GM19372 (cell line): ENCODE results near the gene NCAPH2.

Experiments
- ATAC-seq: cut with Tn5 transposase; IDR thresholded peaks from one replicate; pipeline ENCODE4 v1.9.1; 2021; ENCODE audit warnings: mild to moderate bottlenecking, low read depth, moderate library complexity; ENCODE audit not compliant: unreplicated experiment

NCAPH2 gene

DNA sequence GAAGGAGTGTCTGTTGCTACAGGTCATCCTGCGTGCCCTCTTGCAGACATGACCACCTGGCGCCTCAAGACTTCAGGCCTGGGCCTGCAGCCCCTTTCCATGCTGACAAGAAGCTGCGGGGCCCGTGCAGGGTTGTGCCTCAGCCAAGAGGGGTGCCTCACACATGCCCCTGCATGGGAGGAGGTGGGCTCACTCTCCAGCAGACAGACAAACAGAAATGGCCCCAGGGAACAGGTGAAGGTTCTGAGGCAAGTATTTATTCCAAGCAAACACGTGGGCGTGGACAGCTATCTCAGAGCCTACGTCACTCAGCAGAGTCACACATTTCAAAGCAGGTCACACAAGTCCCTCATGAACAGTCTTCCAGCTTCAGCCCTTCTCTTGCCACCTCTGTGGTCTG is 60.6 kb downstream of the NCAPH2 start:
- no peak for ATAC-seq

DNA sequence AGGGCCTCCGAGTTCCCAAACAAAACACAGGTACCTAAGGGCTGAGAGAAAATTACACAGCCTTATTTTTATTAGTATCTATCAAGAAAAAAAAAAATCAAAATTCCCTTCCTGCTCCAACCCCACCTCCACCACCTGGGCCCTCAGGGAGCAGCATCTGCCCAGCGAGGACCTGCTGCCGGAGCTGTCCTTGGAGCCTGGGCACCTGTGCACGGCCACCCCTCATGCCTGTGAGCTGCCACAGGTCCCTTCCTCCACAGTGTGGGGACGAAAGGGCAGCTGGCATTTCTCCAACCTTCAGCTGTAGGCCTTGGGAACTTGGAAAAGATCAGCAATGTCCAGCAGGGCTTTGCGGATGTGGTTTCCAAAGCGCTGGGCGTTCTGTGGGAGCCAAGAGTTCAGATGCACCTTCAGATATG is 61.0 kb downstream of the NCAPH2 start:
- ATAC-seq = no peak

DNA sequence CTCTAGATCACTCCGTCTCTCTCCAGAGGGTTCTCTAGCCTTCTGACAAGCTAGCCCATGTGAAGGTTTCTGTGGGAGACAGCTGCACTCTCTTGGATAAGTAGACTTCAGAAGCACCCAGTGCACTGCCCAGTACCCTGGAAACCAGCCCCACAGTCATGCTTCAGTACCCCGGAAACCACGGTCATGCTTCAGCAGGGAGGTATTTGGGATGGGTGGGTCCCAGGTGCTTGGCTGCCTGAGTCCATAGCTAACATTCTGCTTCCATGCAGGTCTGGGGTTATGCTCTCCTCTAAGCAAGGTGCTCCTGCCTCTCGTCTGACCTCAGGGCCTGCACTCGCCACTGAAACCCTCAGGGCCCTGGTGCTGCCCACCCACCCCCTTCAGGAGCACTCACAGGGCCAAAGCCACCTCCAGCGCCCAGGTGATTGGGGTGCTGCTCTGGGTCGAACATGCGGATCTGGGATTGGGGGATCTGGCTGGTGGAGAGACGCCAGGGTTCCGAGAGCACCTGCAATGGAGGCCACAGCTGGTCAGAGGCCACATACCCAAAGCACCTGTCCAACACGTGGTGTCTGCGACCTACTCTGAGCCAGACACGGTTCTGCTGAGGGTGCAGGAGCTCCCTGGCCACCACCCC is 62.0 kb downstream of the NCAPH2 start:
- no peak for ATAC-seq

DNA sequence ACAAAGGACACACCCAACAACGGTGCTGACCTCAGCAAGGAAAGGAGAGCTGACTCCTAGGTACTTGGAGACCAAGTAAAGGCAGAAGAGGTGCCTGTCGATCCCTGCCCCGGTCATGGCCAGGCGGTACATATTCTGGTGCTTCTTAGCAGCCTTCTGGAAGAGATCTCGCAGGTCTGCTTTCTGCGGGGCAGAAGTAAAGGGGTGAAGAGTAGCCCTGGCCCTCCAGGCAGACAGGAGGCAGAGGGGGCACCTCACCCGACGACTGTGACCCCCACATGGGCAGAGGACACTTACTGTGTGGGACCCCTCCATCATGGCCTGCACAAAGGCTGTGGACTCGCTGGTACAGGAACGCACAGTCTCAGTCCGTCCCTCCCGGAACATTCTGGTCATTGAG is 62.8 kb downstream of the NCAPH2 start:
- no peak for ATAC-seq

DNA sequence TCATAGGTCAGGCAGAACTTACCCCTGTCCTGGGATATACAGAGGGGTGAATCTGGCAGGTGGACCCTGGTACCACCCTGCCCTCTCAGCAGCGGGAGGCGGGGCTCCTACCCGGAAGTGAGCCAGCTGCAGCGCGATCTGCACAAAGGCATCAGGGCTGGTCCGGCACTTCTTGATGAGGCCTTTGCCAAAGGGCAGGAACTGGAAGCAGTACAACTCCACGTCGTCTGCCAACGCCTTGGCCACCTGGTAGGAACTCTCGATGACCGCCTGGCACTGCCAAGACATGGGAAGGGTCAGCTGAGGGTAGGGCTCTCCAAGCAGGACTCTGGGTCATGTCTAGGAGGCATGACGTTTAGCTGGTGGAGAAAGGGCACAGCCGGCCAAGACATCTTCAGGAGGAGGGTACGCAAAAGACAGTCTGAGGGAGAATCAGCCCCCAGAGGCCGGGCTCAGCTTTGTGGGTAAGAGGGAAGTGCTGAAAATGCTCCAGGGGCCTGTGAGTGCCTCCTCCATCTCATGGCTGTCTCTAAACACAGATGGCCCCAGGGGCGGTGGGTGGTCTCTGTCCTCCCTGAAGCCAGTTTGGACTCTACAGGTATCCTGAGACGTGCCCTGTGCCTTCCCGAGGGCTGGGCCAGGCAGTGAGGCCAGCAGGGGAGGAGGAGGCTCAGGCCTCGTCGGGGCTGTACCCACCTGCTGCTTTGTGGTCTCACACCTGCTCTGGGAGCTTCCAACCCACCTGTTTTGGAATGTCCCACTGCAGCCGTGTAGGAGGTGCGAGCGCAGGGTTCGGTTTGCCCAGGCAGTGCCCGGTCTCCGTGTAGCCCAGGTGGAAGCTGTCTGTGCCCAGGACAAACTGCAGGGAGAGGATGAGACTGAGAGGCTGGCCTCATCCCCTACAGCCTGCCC is 63.5 kb downstream of the NCAPH2 start:
- no peak for ATAC-seq

DNA sequence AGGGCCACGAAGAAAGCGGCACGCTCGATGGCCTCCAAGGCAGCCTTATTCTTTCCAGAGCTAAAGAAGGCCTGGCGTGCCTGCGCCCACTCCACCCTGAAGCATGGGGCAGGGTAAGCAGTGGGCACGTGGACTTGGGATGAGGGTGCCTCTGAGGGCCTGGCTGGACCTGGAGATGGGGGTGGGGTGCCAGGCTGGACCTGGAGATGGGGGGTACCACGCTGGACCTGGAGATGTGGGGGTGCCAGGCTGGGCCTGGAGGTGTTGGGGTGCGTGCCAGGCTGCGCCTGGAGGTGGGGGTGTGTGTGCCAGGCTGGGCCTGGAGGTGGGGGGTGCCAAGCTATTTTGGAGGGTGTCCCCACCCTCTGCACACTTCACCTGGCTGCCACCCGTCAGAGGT is 64.9 kb downstream of the NCAPH2 start:
- no peak for ATAC-seq

DNA sequence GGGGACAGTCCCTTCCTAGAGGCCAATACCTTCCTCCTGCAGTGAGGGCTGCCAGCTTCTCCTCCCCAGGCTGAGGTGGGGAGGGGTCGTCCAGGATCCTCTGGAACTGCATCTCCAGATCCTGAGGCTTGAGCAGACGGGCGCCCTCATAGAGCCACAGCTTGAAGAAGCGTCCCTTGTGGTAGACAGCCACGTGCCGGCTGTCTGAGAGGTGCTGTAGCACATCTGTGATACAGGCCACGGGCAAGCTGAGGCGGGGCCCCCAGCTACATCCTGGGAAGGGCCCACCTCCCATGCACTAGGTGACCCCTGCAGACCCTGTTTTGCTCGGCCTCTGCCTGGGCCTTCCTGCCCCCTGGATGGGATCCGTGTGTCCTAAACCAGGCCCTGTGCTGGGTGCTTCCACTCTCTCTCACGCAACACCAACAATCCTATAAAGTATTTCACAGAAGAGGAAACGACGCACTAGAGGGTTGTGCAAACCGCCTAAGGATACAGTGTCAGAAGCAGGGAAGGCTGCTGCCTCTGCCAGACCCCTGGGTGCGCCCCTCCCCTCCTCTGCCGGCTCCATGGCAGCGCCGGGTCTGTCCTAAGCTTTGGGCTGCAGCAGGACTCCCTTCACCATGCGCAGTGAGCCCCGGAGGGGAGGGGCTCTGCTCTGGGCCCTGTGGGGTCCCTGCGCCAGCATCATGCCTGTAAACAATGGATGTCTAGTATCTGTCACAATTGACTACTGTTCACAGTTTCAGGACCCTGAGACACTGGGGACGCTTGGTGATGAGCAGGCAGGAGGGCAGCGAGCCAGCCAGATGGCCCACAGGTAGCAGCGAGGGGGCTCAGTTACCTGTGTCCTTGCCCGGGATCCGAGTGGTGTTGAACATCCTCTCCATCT is 65.7 kb downstream of the NCAPH2 start:
- ATAC-seq = no peak

DNA sequence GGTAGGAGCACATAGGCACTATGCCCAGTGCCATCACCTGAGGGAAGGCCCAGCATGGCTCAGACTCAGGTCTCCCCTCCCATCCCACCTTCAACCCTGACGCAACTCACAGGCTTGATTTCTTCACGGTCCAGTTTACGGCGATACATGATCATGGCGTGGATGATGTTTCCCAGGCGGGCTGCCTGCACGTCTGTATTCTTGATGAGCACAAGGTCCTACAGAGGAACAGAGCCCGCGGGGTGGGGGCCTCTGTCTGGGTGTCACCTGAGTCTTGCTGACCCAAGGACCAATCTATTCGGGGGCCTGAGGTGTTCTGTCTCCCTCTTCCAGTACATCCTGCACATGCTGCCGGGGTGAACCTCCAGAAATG is 66.3 kb downstream of the NCAPH2 start:
- no peak for ATAC-seq
